GM18517 (cell line): ENCODE measurements around the gene CHKA.

Experiments
- ATAC-seq: cut with Tn5 transposase; IDR thresholded peaks from one replicate; pipeline ENCODE4 v1.9.1; 2021; ENCODE audit warnings: mild to moderate bottlenecking, moderate library complexity; ENCODE audit not compliant: unreplicated experiment

Gene CHKA

GRCh38 chr11:68004551-68005335 is 116.4 kb downstream of the CHKA start:
- ATAC-seq: no peak

- no peak for ATAC-seq
These were observed 117.2 kb downstream of the CHKA start, which contains the start of gene UNC93B1 for GRCh38 chr11:68003846-68004550. Gene UNC93B1, minus strand, starts transcription at chr11:68004097. Its CDS starts 54 bp downstream, at chr11:68004043.

GRCh38 chr11:68002938-68003845 is 118.0 kb downstream of the CHKA start:
- ATAC-seq: no peak
